ENCODE data around the gene ZP3. TPM values are rescaled to one million over a fixed set of nuclear protein-coding genes. Genes with fewer than 3 reads are reported as not detected.
"Not testable (repeated sequence)": the region's sequence is repeated elsewhere in the genome, so short reads cannot be mapped to it uniquely, and the experiment has no call there.

The ZP3 gene
- total RNA-seq, 1 donor from 2014 or later, result 0.89 TPM

- TF ChIP-seq, protein P1, sequence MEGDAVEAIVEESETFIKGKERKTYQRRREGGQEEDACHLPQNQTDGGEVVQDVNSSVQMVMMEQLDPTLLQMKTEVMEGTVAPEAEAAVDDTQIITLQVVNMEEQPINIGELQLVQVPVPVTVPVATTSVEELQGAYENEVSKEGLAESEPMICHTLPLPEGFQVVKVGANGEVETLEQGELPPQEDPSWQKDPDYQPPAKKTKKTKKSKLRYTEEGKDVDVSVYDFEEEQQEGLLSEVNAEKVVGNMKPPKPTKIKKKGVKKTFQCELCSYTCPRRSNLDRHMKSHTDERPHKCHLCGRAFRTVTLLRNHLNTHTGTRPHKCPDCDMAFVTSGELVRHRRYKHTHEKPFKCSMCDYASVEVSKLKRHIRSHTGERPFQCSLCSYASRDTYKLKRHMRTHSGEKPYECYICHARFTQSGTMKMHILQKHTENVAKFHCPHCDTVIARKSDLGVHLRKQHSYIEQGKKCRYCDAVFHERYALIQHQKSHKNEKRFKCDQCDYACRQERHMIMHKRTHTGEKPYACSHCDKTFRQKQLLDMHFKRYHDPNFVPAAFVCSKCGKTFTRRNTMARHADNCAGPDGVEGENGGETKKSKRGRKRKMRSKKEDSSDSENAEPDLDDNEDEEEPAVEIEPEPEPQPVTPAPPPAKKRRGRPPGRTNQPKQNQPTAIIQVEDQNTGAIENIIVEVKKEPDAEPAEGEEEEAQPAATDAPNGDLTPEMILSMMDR (IDR thresholded peaks at IDR 0.05; ENCODE audit: unreplicated experiment), result no peak
- Mint-ChIP-seq H3K36me3 (no peaks in the 10 kb centered on the region), H3K27me3 (ENCODE audit: low read depth) (no peaks in the 10 kb centered on the region), H3K9me3 (no peaks in the 10 kb centered on the region), H3K27ac (no peak overlapping the region), H3K4me3 (no peak overlapping the region), H3K4me1 (peaks cover 4% of the 10 kb centered on the region)
- no peak for DNase-seq (ENCODE audit: low spot score in 2 of 2, unreplicated experiment in 2 of 2)
Observed at GRCh38 chr7:76397409-76398183, 27.2 kb upstream of the ZP3 start.

DNA sequence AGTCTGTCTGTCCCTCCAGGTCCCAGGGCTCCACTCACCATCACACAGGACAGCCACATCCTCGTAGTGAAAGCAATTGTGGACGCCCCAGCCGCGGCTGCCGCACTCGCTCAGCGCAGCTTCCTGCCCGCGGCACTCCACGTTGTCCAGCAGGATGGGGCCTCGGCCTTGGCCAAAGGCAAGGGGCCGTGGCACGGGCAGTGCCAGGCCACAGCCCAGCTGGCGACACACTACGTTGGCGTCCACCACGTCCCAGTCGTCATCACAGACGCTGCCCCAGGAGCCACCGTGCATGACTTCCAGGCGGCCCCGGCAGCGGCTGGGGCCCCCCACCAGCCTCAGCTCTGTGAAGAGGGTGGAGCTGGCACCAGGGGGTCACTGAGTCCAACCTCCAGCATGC is 24.5 kb upstream of the ZP3 start:
- H3K36me3 Mint-ChIP-seq, result no peaks in the 10 kb centered on the region

GRCh38 chr7:76403097-76403496 is 21.7 kb upstream of the ZP3 start:
- H3K4me1 Mint-ChIP-seq; H3K9me3 Mint-ChIP-seq; H3K4me3 Mint-ChIP-seq; DNase-seq (ENCODE audit: low spot score in 2 of 2, unreplicated experiment in 2 of 2); H3K27ac Mint-ChIP-seq; H3K36me3 Mint-ChIP-seq; H3K27me3 Mint-ChIP-seq (ENCODE audit: low read depth): not testable (repeated sequence)

More for the DNA sequence above, 24.5 kb upstream of the ZP3 start:
- no peak overlapping the region for H3K27ac Mint-ChIP-seq
- no peak overlapping the region for H3K4me3 Mint-ChIP-seq
- TF ChIP-seq, protein P1 (IDR thresholded peaks at IDR 0.05; ENCODE audit: unreplicated experiment), result no peak
- no peaks in the 10 kb centered on the region for H3K9me3 Mint-ChIP-seq
- no peaks in the 10 kb centered on the region for H3K27me3 Mint-ChIP-seq (ENCODE audit: low read depth)
- no peaks in the 10 kb centered on the region for H3K4me1 Mint-ChIP-seq
- DNase-seq (ENCODE audit: low spot score in 2 of 2, unreplicated experiment in 2 of 2), result no peak

DNA sequence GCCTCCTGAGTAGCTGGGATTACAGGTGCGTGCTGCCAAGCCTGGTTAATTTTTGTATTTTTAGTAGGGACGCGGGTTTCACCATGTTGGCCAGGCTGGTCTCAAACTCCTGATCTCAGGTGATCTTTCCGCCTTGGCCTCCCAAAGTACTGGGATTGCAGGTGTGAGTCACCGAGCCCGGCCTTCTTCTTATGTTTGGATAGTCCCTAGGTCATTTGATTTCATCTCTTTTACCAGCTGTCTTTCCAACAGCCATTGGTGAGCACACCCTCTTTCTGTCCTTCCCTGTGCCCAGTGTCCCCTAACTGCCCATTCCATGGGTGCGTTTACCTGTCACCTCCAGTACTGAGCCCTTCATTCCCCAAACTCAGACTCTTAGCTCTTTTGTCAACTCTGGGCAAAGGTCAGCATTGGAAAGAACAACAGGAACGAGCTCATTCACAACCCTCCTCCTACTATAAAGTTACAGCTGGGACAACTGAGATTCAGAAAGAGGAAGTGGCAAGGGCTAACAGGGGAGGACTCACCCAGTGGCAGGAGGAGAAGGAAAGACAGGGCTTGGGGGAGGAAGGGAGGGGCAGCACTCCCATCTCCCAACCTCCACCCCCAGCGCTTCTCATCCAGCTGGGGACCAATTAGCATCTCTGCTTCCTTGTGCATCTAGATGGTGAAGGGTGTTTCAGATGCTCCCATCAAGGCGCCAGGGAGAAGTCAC is 20.8 kb upstream of the ZP3 start:
- TF ChIP-seq, protein P1 (IDR thresholded peaks at IDR 0.05; ENCODE audit: unreplicated experiment), result no peak
- H3K4me3 Mint-ChIP-seq, result no peak overlapping the region
- no peak overlapping the region for H3K27ac Mint-ChIP-seq

GRCh38 chr7:76405738-76406137 is 19.0 kb upstream of the ZP3 start:
- Mint-ChIP-seq H3K36me3 (no peaks in the 10 kb centered on the region), H3K27me3 (ENCODE audit: low read depth) (no peaks in the 10 kb centered on the region), H3K9me3 (no peaks in the 10 kb centered on the region), H3K4me1 (peaks cover 15% of the 10 kb centered on the region), H3K4me3 (no peak overlapping the region), H3K27ac (no peak overlapping the region)
- DNase-seq (ENCODE audit: low spot score in 2 of 2, unreplicated experiment in 2 of 2), result no peak
- TF ChIP-seq, protein P1 (IDR thresholded peaks at IDR 0.05; ENCODE audit: unreplicated experiment), result no peak

More for the DNA sequence above, 20.8 kb upstream of the ZP3 start:
- no peak for DNase-seq (ENCODE audit: low spot score in 2 of 2, unreplicated experiment in 2 of 2)
- H3K27me3 Mint-ChIP-seq (ENCODE audit: low read depth), result no peaks in the 10 kb centered on the region
- H3K9me3 Mint-ChIP-seq, result no peaks in the 10 kb centered on the region
- no peaks in the 10 kb centered on the region for H3K36me3 Mint-ChIP-seq
- H3K4me1 Mint-ChIP-seq, result peaks cover 9% of the 10 kb centered on the region

- H3K4me3 Mint-ChIP-seq, result peak overlapping the region; percentile 22
- H3K27me3 Mint-ChIP-seq (ENCODE audit: low read depth), result no peaks in the 10 kb centered on the region
- TF ChIP-seq, protein P1 (IDR thresholded peaks at IDR 0.05; ENCODE audit: unreplicated experiment), result no peak
- H3K36me3 Mint-ChIP-seq, result no peaks in the 10 kb centered on the region
- no peaks in the 10 kb centered on the region for H3K9me3 Mint-ChIP-seq
- no peak overlapping the region for H3K27ac Mint-ChIP-seq
- DNase-seq (ENCODE audit: low spot score in 2 of 2, unreplicated experiment in 2 of 2), result no peak
- peaks cover 17% of the 10 kb centered on the region for H3K4me1 Mint-ChIP-seq
Observed at GRCh38 chr7:76407718-76408117, 17.0 kb upstream of the ZP3 start.

Measured in mesothelial cell of epicardium (in vitro differentiated cells).